NCI-H1105 treated with DMSO at 0.1 percent for 48 hours (cell line): ENCODE data around the gene NEDD8.

Source experiments
- DNase-seq: peaks from one replicate; lab custom pipeline; 2025; lab: John Stamatoyannopoulos, UW

The NEDD8 gene

GRCh38 chr14:24263848-24264247 lies 31.7 kb upstream of the NEDD8 start:
- no peak for DNase-seq

- no peak for DNase-seq
These were observed 30.9 kb upstream of the NEDD8 start, which contains the start of gene TGM1 for GRCh38 chr14:24262821-24263733. TSS of gene TGM1 (minus strand) at chr14:24263177. CDS start at chr14:24262352, 825 bp downstream.

- DNase-seq = no peak
These were observed 29.8 kb upstream of the NEDD8 start for GRCh38 chr14:24261969-24262327.

GRCh38 chr14:24261256-24261968 lies 29.2 kb upstream of the NEDD8 start:
- DNase-seq = no peak

GRCh38 chr14:24260780-24261157 lies 28.6 kb upstream of the NEDD8 start:
- no peak for DNase-seq

GRCh38 chr14:24260026-24260779 lies 28.0 kb upstream of the NEDD8 start:
- no peak for DNase-seq

- DNase-seq = no peak
These were observed 27.3 kb upstream of the NEDD8 start for GRCh38 chr14:24259282-24260025.

GRCh38 chr14:24258548-24259265 lies 26.5 kb upstream of the NEDD8 start:
- no peak for DNase-seq

DNA sequence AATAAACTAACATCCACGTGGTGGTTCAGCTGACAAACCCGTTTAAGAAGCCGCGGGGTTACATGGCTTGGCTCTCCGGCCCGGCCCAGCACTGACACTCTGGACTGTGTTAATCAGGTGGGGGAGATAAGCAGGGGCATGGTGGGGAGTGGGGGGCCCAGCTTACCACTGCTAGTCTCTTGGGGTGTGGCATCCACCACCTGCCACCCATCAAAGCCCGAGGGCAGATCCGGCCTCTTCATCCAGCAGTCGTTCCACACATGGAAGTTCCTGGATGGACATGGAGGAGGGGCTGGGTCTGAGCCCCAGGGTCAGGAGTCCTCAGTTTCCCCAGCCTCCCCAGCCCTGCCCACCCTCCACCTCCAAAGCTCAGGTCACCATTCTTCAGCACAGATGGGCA lies 26.0 kb upstream of the NEDD8 start:
- DNase-seq = no peak

- no peak for DNase-seq
These were observed 24.8 kb upstream of the NEDD8 start for GRCh38 chr14:24256960-24257359.

DNA sequence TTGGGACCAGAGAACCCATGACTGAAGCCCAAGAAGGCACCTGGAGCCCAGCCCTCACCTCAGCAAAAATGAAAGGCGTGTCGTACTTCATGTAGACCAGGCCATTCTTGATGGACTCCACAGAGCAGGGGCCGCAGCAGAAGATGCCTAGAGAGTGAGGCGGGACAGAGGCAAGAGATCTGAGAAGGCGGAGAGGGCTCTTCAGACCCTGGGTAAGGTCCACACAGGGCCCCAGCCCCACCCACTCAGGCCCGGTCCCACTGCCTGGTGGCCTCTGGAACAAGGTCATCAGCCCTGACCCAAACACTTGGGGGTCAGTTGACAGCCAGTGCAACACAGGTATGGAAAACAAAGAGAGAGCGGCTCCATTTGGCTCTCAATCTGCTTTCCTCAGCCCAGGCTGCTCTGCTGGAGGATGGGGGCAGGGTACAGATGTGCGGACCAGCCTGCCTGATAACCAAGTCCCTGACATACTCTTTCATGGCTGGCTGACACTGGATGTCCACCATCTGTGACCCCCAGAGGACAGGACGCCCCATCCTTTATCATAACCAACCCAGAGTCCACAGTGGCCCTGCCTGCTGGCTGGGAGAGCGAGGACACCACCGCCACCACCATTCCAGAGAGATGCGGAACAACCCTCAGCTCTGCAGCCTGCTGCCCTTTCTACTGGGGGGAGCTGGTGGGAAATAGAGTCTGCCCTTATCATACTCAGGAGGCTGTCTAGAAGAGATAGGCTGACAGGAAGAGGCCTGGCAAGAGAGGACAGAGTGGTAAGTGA lies 24.0 kb upstream of the NEDD8 start:
- no peak for DNase-seq

GRCh38 chr14:24255438-24255837 lies 23.3 kb upstream of the NEDD8 start:
- no peak for DNase-seq

DNA sequence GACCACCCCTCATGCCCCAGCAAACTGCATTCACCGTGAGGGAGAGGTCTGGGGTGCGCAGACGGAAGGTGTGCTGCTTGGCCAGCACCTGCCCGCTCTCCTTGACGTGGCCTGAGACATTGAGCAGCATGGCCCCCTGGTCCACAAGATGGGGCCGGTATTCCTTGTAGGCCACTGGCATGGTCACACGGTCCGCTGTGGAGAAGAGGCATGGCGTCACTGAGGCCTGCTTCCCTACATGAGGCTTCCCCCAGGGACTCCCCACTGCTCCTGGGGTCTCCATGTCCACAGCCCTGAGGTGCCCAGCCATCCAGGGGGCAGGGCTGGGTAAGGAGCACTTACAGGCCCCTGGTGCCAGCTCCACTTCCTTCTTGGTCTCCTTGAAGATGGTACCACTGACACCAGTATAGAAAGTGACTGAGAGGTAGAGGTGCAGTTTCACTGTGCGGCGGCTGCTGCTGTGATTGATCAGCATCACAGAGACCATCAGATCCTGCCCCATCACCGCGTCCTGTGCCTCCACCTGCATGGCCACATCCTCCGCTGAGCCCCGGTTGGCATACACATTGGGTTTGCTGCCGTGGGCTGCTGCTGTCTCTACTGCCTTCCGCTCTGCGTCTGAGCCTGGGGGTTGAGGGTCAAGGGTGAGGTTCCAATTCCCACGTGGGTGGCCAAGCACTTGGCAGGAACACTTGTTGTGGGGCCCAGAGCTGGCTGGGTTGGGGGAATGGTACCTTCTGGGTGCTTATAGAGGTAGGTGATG lies 22.6 kb upstream of the NEDD8 start:
- DNase-seq = no peak

GRCh38 chr14:24253936-24254335 lies 21.8 kb upstream of the NEDD8 start:
- DNase-seq = no peak

DNA sequence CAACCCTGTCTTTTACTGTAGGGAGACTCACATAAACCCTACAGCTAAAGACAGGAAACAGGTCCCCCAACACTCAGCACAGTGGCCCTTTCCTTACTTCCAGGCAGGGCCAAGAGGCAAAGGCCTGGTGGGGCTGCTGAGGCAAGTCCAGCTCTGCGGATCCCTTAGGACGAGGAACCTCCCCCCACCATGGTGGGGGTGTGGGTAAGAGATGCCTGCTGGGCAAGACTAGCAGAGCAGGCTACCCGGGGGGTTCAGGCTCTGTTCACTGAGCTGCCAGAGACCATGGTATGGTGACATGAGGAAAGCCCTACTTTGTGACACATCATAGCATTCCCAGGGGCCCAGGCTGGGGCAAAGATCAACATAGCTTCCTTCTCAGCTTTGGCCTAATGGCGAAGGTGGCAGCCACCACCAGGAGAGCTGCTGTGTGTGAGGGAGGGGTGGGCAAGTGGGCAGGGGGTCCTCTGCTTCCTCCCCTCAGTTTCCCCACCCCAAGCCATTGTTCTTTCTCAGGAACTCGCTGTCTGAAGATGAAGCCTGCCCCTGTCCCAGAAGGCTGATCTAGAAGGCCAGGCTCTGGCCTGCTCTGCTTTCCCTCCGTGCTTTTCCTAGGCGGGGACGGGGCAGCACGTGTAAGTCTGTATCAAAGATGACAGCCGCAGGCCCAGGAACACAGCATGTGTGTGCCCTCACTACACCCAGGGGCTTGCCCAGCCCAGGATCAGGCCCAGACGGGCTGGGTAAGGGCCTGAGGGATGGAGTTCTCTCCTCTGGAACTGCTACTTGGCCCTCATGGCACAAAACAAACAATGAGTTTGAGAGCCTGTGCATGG lies 20.3 kb upstream of the NEDD8 start:
- no peak for DNase-seq

DNA sequence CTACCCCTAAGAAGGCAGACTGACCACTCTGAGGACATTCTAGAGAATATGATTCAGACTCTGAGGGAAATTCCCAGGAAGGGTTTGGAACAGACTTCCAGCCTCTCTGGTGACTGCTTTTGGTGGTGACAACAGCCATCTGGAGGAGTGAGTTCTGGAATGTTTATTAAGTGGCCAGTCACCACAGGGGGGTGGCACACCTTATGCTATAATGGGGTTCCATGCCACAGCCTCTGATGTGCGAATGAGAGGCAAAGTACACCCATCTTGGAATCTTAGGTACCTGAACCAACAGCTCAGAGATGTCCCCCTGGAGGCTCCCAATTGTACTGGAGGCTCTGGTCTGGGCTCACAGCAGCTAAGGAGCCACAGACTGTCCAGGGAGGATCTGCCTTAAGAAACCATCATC lies 19.7 kb upstream of the NEDD8 start:
- no peak for DNase-seq

- DNase-seq = no peak
These were observed 18.2 kb upstream of the NEDD8 start for GRCh38 chr14:24250354-24250753.

- no peak for DNase-seq
These were observed 17.3 kb upstream of the NEDD8 start for GRCh38 chr14:24249230-24250021.
